ENCODE results near the gene CLIP3.

DNA sequence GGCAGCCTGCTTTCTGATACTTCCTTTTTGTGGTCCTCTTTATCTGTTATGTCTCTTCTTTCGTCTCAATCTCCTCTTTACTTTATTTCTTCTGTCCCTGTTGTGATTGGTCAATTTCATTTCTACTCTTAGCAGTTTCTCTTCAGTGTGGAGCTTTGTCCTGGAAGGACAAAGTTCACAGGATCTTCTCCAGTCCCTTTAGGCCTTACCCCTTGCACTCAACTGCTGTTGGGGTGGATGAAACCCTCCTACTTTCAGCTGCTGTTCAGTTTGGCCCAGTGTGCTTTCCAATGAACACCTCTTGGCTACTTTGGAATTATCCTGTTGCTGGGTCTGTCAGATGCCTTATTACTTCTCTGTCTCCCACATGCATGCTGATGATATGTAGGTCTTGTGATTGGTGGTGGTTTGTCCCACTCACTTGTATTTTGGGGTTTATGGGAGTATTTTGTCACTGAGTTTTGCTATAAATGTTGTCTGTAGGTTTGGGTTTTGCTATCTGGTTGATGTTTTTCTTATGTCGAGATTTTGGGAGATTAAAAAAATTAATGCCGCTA, 46.8 kb upstream of the CLIP3 start:
- TF ChIP-seq TAF1 (IDR thresholded peaks at IDR 0.05; ENCODE audit: borderline replicate concordance, low read depth, low read length) (no peak), POLR2A (IDR thresholded peaks at IDR 0.05; ENCODE audit: low read depth, low read length) (no peak)

All from GM12892 (cell line).